Esophagus squamous epithelium (tissue), 5 donors: ENCODE results near the gene NISCH. TPM values are rescaled to one million over a fixed set of nuclear protein-coding genes. Genes with fewer than 3 reads are reported as not detected.
A peak's percentile ranks its signal among the peaks of the same experiment; 100 is the strongest.

ENCODE experiments used
- DNase-seq: peaks from one replicate; lab custom pipeline; 2025; lab: John Stamatoyannopoulos, UW
- H3K27ac ChIP-seq, 4 donors: fragments of 200-600 bp; sonication (generic); one replicate each; pipeline ENCODE4 v1.5.1; 2016 to 2019; ENCODE audit warnings: mild to moderate bottlenecking in 1 of 4
- H3K27me3 ChIP-seq, 4 donors: fragments of 200-600 bp; sonication (generic); 1 replicate in 3 of 4; 2 replicates in 1 of 4; pipeline versions ENCODE4 v1.5.1 to v1.6.0; 2017 to 2021; ENCODE audit warnings: antibody characterized with exemption in 1 of 4
- H3K36me3 ChIP-seq, 3 donors: fragments of 200-600 bp; sonication (generic); one replicate each; pipeline ENCODE4 v1.5.1; 2016 to 2019
- H3K4me1 ChIP-seq, 3 donors: fragments of 200-600 bp; sonication (generic); one replicate each; pipeline ENCODE4 v1.5.1; 2017 to 2019
- H3K4me3 ChIP-seq, 4 donors: fragments of 200-600 bp; sonication (generic); 1 replicate in 3 of 4; 2 replicates in 1 of 4; pipeline ENCODE4 v1.5.1; 2016 to 2019; ENCODE audit warnings: mild to moderate bottlenecking in 2 of 4, moderate library complexity in 1 of 4
- H3K9me3 ChIP-seq, 3 donors: fragments of 200-600 bp; sonication (generic); one replicate each; pipeline ENCODE4 v1.5.1; 2016 to 2019
- CTCF ChIP-seq, 6 experiments: fragments of 450-650 bp in 4 of 6; fragments of 200-600 bp in 2 of 6; sonication (generic) in 2 of 6; IDR thresholded peaks; one replicate each; pipeline ENCODE4 v1.5.1; 2016 to 2019; ENCODE audit warnings: antibody characterized with exemption in 6 of 6, mild to moderate bottlenecking in 4 of 6, moderate library complexity in 4 of 6
- POLR2A ChIP-seq, 4 donors: fragments of 450-650 bp; IDR thresholded peaks; one replicate each; pipeline ENCODE4 v1.6.1; 2017; ENCODE audit warnings: antibody characterized with exemption in 4 of 4, mild to moderate bottlenecking in 4 of 4, moderate library complexity in 3 of 4
- WGBS, 2 donors: methylation state at CpG; one replicate each; pipeline ENCODE4 v1.1.5; 2018; 5-methylcytosine and 5-hydroxymethylcytosine counted together
- intact Hi-C: fragments of 100-400 bp; cut with DNase I; formaldehyde crosslinking; loops from one replicate; pipeline ENCODE4 v1.15.0; 2022
- total RNA-seq, 4 donors: library from RNA; depleted of rRNA; stranded (reverse); fragments of >200 nt; gene quantifications; one replicate each; pipeline ENCODE4 v1.1.0, GENCODE V29; 2016
- donor health status: DM: yes; HTN: yes; CAD: no.

Gene NISCH
- total RNA-seq, 4 donors from 2014 or later, result 33.6 to 82.2 (median 40.6) TPM

GRCh38 chr3:52408466-52408865, 46.9 kb upstream of the NISCH start:
- Histone ChIP-seq H3K9me3 (no peaks in the 10 kb centered on the region), H3K27ac (peak overlapping the region in 3 of 4 donors; percentile 99 to 100 (median 99)), H3K4me1 (peaks cover 32 to 90% (median 65%) of the 10 kb centered on the region in 3 donors), H3K4me3 (peak overlapping the region in 2 of 4 donors; percentile 93 to 100), H3K36me3 (peaks cover 15 to 48% (median 30%) of the 10 kb centered on the region in 3 donors), H3K27me3 (no peaks in the 10 kb centered on the region)
- TF ChIP-seq POLR2A (IDR thresholded peaks at IDR 0.05) (no peak), CTCF (IDR thresholded peaks at IDR 0.05) (no peak)
- intact Hi-C loops, result no loop called here
- WGBS, 2 donors, result 82 to 91% methylated on average over 7 to 8 of the region's 8 CpGs
- no peak for DNase-seq

DNA sequence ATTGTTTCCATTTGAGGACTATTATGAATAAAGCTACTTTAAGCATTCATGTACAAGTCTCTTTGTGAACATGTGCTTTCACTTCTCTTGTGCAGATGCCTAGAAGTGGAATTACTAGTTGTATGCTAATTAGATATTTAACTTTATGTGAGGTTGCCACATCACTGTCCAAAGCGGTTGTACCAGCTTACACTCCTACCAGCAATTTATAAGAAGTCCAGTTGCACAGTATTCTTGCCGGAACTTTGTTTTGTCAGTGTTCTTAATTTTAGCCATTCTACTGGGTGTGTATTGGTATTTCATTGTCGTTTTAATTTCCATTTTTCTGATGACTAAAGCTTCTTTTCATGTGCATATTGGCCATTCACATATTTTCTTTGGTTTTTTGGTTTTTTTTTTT, 39.6 kb upstream of the NISCH start:
- Histone ChIP-seq H3K4me1 (peaks cover 15 to 46% (median 18%) of the 10 kb centered on the region in 3 donors), H3K4me3 (no peak overlapping the region), H3K27ac (peak overlapping the region in 1 of 4 donors; percentile 25), H3K27me3 (no peaks in the 10 kb centered on the region), H3K36me3 (peaks cover 0 to 19% (median 0%) of the 10 kb centered on the region in 3 donors), H3K9me3 (no peaks in the 10 kb centered on the region)
- no peak for TF ChIP-seq CTCF (IDR thresholded peaks at IDR 0.05)
- TF ChIP-seq POLR2A (IDR thresholded peaks at IDR 0.05), result no peak
- intact Hi-C loops, result no loop called here
- DNase-seq, result no peak
- 63 to 67% methylated on average over 3 of the region's 3 CpGs for WGBS, 2 donors

DNA sequence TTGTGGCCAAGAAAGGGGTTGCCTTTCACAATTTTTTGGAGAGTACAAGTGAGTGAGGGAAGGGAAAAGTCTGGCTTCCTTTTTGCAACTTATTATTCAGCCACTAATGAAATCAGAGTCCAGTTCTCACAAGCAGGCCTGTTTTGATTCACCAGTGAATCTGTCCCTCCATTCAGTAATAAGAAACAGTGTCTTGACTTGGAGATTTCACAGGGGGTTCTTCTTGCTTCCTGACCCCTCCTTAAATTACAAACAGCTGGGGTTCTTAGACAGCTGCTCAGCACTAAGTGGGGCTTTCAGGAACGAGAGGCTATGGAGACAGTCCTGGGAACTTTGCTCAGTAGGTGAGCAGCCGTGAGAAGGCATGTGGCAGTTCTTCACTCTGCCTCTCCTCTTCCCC, 35.0 kb upstream of the NISCH start:
- intact Hi-C loops, result no loop called here
- Histone ChIP-seq H3K27me3 (no peaks in the 10 kb centered on the region), H3K36me3 (peaks cover 0 to 26% (median 0%) of the 10 kb centered on the region in 3 donors), H3K4me1 (peaks cover 0 to 17% (median 0%) of the 10 kb centered on the region in 3 donors), H3K27ac (no peak overlapping the region), H3K4me3 (no peak overlapping the region), H3K9me3 (no peaks in the 10 kb centered on the region)
- WGBS, 2 donors, result 75 to 88% methylated on average over 1 to 2 of the region's 2 CpGs
- DNase-seq, result no peak
- TF ChIP-seq CTCF (IDR thresholded peaks at IDR 0.05) (no peak), POLR2A (IDR thresholded peaks at IDR 0.05) (no peak)

GRCh38 chr3:52422669-52423068, 32.7 kb upstream of the NISCH start:
- peaks cover 0 to 7% (median 0%) of the 10 kb centered on the region in 3 donors for H3K4me1 ChIP-seq
- H3K27ac ChIP-seq, result no peak overlapping the region
- no peak overlapping the region for H3K4me3 ChIP-seq
- no peaks in the 10 kb centered on the region for H3K9me3 ChIP-seq
- WGBS, 2 donors, result 95% methylated on average over 3 of the region's 3 CpGs; no CpG with 5 or more reads in 1 of the 2 donors
- no peaks in the 10 kb centered on the region for H3K27me3 ChIP-seq
- no peak for DNase-seq
- peaks cover 0 to 26% (median 0%) of the 10 kb centered on the region in 3 donors for H3K36me3 ChIP-seq
- intact Hi-C loops, result no loop called here
- no peak for TF ChIP-seq POLR2A (IDR thresholded peaks at IDR 0.05)
- TF ChIP-seq CTCF (IDR thresholded peaks at IDR 0.05), result no peak

DNA sequence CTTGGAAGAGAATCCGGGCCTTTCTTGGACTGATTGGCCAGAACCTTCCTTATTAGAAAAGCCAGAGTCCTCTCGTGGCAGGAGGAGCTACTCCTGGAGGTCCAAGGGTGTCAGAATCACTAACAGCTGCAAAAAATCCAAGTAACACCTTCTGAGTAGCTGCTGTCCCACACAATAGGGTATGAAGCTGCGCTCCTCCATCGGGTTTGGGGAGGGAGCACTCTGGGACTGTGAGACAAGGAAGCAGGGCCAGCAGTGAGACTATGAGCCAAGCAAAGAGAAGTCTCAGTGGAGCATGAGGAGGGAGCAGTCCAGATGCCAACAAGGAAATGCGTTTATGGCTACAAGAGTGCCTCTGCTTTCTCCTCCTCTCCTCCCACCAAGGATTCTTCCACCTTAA, 32.2 kb upstream of the NISCH start:
- 11 to 66% methylated on average over 2 to 4 of the region's 5 CpGs for WGBS, 2 donors
- no peak for TF ChIP-seq POLR2A (IDR thresholded peaks at IDR 0.05)
- TF ChIP-seq CTCF (IDR thresholded peaks at IDR 0.05), result no peak
- peaks cover 0 to 26% (median 0%) of the 10 kb centered on the region in 3 donors for H3K36me3 ChIP-seq
- intact Hi-C loops, result no loop called here
- no peaks in the 10 kb centered on the region for H3K9me3 ChIP-seq
- H3K4me1 ChIP-seq, result peaks cover 0 to 7% (median 0%) of the 10 kb centered on the region in 3 donors
- H3K27ac ChIP-seq, result no peak overlapping the region
- H3K4me3 ChIP-seq, result no peak overlapping the region
- H3K27me3 ChIP-seq, result no peaks in the 10 kb centered on the region
- no peak for DNase-seq
